Trophoblast cell (in vitro differentiated cells and primary cell): ENCODE measurements around the gene ANKRD50.

ENCODE experiments used
- DNase-seq, 2 donors: peaks; one replicate each; pipeline ENCODE4 v3.0.0-alpha.2; 2016
- H2AFZ ChIP-seq: 2 replicates; pipeline ENCODE4 v1.6.1; 2013; ENCODE audit warnings: low read length, moderate library complexity, mild to moderate bottlenecking; ENCODE audit not compliant: insufficient read depth, poor library complexity
- H2AK5ac ChIP-seq: 2 replicates; pipeline ENCODE4 v1.6.1; 2013; ENCODE audit warnings: mild to moderate bottlenecking, low read length
- H2BK120ac ChIP-seq: 2 replicates; pipeline ENCODE4 v1.6.1; 2013; ENCODE audit warnings: low read length, mild to moderate bottlenecking, moderate library complexity; ENCODE audit not compliant: insufficient read depth, poor library complexity
- H2BK12ac ChIP-seq: 2 replicates; pipeline ENCODE4 v1.6.1; 2013; ENCODE audit warnings: mild to moderate bottlenecking, low read length, moderate library complexity
- H2BK5ac ChIP-seq: 2 replicates; pipeline ENCODE4 v1.6.1; 2013; ENCODE audit warnings: low read length, low read depth, moderate library complexity, mild to moderate bottlenecking; ENCODE audit not compliant: poor library complexity
- H3K14ac ChIP-seq: 2 replicates; pipeline ENCODE4 v1.6.1; 2013; ENCODE audit warnings: mild to moderate bottlenecking, low read length
- H3K18ac ChIP-seq: 2 replicates; pipeline ENCODE4 v1.6.1; 2013; ENCODE audit warnings: mild to moderate bottlenecking, low read length
- H3K23ac ChIP-seq: 2 replicates; pipeline ENCODE4 v1.6.1; 2013; ENCODE audit warnings: low read length
- H3K27ac ChIP-seq: 2 replicates; pipeline ENCODE4 v1.5.1; 2013; ENCODE audit warnings: low read depth, mild to moderate bottlenecking, inconsistent platforms, low read length, moderate library complexity
- H3K27me3 ChIP-seq: 2 replicates; pipeline ENCODE4 v1.6.1; 2013; ENCODE audit warnings: inconsistent platforms, mild to moderate bottlenecking, low read length, moderate library complexity; ENCODE audit not compliant: insufficient read depth
- H3K36me3 ChIP-seq, 2 experiments: 1 replicate in 1 of 2; 2 replicates in 1 of 2; pipeline ENCODE4 v1.6.1; 2013; ENCODE audit warnings: low read length in 2 of 2, mild to moderate bottlenecking in 2 of 2, moderate library complexity in 1 of 2; ENCODE audit not compliant: insufficient read depth in 2 of 2, control insufficient read depth in 1 of 2
- H3K4ac ChIP-seq: 2 replicates; pipeline ENCODE4 v1.6.1; 2013; ENCODE audit warnings: low read depth, mild to moderate bottlenecking, low read length, moderate library complexity
- H3K4me1 ChIP-seq, 2 experiments: 1 replicate in 1 of 2; 2 replicates in 1 of 2; pipeline ENCODE4 v1.6.1; 2013; ENCODE audit warnings: low read length in 2 of 2, mild to moderate bottlenecking in 2 of 2, moderate library complexity in 1 of 2; ENCODE audit not compliant: insufficient read depth in 2 of 2, control insufficient read depth in 1 of 2
- H3K4me2 ChIP-seq: 2 replicates; pipeline ENCODE4 v1.6.1; 2013; ENCODE audit warnings: inconsistent platforms, mild to moderate bottlenecking, low read length, moderate library complexity
- H3K4me3 ChIP-seq: 2 replicates; pipeline ENCODE4 v1.5.1; 2013; ENCODE audit warnings: mild to moderate bottlenecking, low read depth, low read length, inconsistent platforms
- H3K79me1 ChIP-seq: one replicate; pipeline ENCODE4 v1.6.1; 2013; ENCODE audit warnings: low read length
- H3K79me2 ChIP-seq: 2 replicates; pipeline ENCODE4 v1.6.1; 2013; ENCODE audit warnings: low read length, mild to moderate bottlenecking; ENCODE audit not compliant: control insufficient read depth, insufficient read depth, poor library complexity
- H3K9ac ChIP-seq: 2 replicates; pipeline ENCODE4 v1.6.1; 2013; ENCODE audit warnings: mild to moderate bottlenecking, low read length
- H3K9me3 ChIP-seq: 2 replicates; pipeline ENCODE4 v1.6.1; 2013; ENCODE audit warnings: low read depth, mild to moderate bottlenecking, control low read depth, inconsistent platforms, low read length; ENCODE audit not compliant: insufficient read depth
- H4K12ac ChIP-seq: 2 replicates; pipeline ENCODE4 v1.6.1; 2013; ENCODE audit warnings: low read depth, mild to moderate bottlenecking, low read length, moderate library complexity
- H4K8ac ChIP-seq: 2 replicates; pipeline ENCODE4 v1.6.1; 2013; ENCODE audit warnings: low read depth, mild to moderate bottlenecking, low read length, moderate library complexity
- H4K91ac ChIP-seq: one replicate; pipeline ENCODE4 v1.6.1; 2013; ENCODE audit warnings: low read depth, mild to moderate bottlenecking, low read length, moderate library complexity
- WGBS: extraction: QIAGEN DNeasy Blood & Tissue Kit; methylation state at CpG from one replicate; pipeline ENCODE4 v1.1.7; 2013; ENCODE audit warnings: missing lambda C conversion rate; ENCODE audit not compliant: insufficient read length, insufficient coverage; ENCODE audit errors: extremely low coverage; 5-methylcytosine and 5-hydroxymethylcytosine counted together

Gene ANKRD50

GRCh38 chr4:124666496-124666895 is 46.0 kb downstream of the ANKRD50 start:
- no peak overlapping the region for H3K14ac ChIP-seq
- H2BK120ac ChIP-seq: no peak overlapping the region
- no peaks in the 10 kb centered on the region for H3K27me3 ChIP-seq
- no peak overlapping the region for H4K91ac ChIP-seq
- no peak overlapping the region for H3K27ac ChIP-seq
- no peak overlapping the region for H4K8ac ChIP-seq
- H3K36me3 ChIP-seq: peaks cover 9 to 32% of the 10 kb centered on the region in 2 experiments
- no peak overlapping the region for H2BK5ac ChIP-seq
- no peak overlapping the region for H3K23ac ChIP-seq
- no peak for DNase-seq
- H3K18ac ChIP-seq: no peak overlapping the region
- H3K4ac ChIP-seq: no peak overlapping the region
- no peak overlapping the region for H3K9ac ChIP-seq
- WGBS: no CpG with 5 or more reads among the region's 2 CpGs
- H2AFZ ChIP-seq: no peak overlapping the region
- H2AK5ac ChIP-seq: no peak overlapping the region
- no peak overlapping the region for H2BK12ac ChIP-seq
- no peak overlapping the region for H4K12ac ChIP-seq
- no peak overlapping the region for H3K4me2 ChIP-seq
- H3K4me1 ChIP-seq: no peaks in the 10 kb centered on the region
- H3K79me1 ChIP-seq: no peaks in the 10 kb centered on the region
- no peaks in the 10 kb centered on the region for H3K9me3 ChIP-seq
- H3K79me2 ChIP-seq: no peaks in the 10 kb centered on the region
- no peak overlapping the region for H3K4me3 ChIP-seq

GRCh38 chr4:124658795-124659194 is 53.7 kb downstream of the ANKRD50 start:
- Histone ChIP-seq H3K4me1 (no peaks in the 10 kb centered on the region), H3K4me3 (no peak overlapping the region), H3K9ac (no peak overlapping the region), H3K79me1 (no peaks in the 10 kb centered on the region), H3K23ac (no peak overlapping the region), H2BK12ac (no peak overlapping the region), H4K91ac (no peak overlapping the region), H3K14ac (no peak overlapping the region), H2BK120ac (no peak overlapping the region), H3K27me3 (no peaks in the 10 kb centered on the region), H3K4me2 (no peak overlapping the region), H2AK5ac (no peak overlapping the region), H2BK5ac (no peak overlapping the region), H3K18ac (no peak overlapping the region), H3K27ac (no peak overlapping the region), H3K79me2 (no peaks in the 10 kb centered on the region), H4K8ac (no peak overlapping the region), H2AFZ (no peak overlapping the region), H3K9me3 (no peaks in the 10 kb centered on the region), H3K36me3 (peaks cover 0 to 1% of the 10 kb centered on the region in 2 experiments), H4K12ac (no peak overlapping the region), H3K4ac (no peak overlapping the region)
- DNase-seq: no peak
- no CpG with 5 or more reads among the region's 1 CpG for WGBS

- no peaks in the 10 kb centered on the region for H3K79me2 ChIP-seq
- H3K18ac ChIP-seq: no peak overlapping the region
- no peak overlapping the region for H2BK12ac ChIP-seq
- no peak overlapping the region for H3K9ac ChIP-seq
- H3K4me2 ChIP-seq: no peak overlapping the region
- no peak overlapping the region for H2BK5ac ChIP-seq
- H3K79me1 ChIP-seq: no peaks in the 10 kb centered on the region
- H2AFZ ChIP-seq: no peak overlapping the region
- WGBS: no CpG with 5 or more reads among the region's 30 CpGs
- peaks cover 8 to 13% of the 10 kb centered on the region in 2 experiments for H3K36me3 ChIP-seq
- H3K27me3 ChIP-seq: no peaks in the 10 kb centered on the region
- peak overlapping the region; percentile 38 for H4K8ac ChIP-seq
- no peak overlapping the region for H2AK5ac ChIP-seq
- H4K12ac ChIP-seq: no peak overlapping the region
- no peak overlapping the region for H3K23ac ChIP-seq
- H4K91ac ChIP-seq: no peak overlapping the region
- H3K14ac ChIP-seq: no peak overlapping the region
- no peak overlapping the region for H3K4me3 ChIP-seq
- H3K9me3 ChIP-seq: peaks cover 2% of the 10 kb centered on the region
- no peak overlapping the region for H2BK120ac ChIP-seq
- H3K27ac ChIP-seq: no peak overlapping the region
- H3K4me1 ChIP-seq: no peaks in the 10 kb centered on the region
- no peak for DNase-seq
- H3K4ac ChIP-seq: no peak overlapping the region
Measured at GRCh38 chr4:124650614-124651013, 61.9 kb downstream of the ANKRD50 start.

- Histone ChIP-seq H3K4me3 (no peak overlapping the region), H2BK12ac (no peak overlapping the region), H2AK5ac (no peak overlapping the region), H2AFZ (no peak overlapping the region), H2BK120ac (no peak overlapping the region), H3K4ac (no peak overlapping the region), H3K27ac (no peak overlapping the region), H3K14ac (no peak overlapping the region), H3K79me2 (no peaks in the 10 kb centered on the region), H4K8ac (no peak overlapping the region), H3K4me2 (no peak overlapping the region), H3K9me3 (peaks cover 2% of the 10 kb centered on the region), H4K12ac (no peak overlapping the region), H3K36me3 (peaks cover 8 to 13% of the 10 kb centered on the region in 2 experiments), H2BK5ac (no peak overlapping the region), H3K18ac (no peak overlapping the region), H3K79me1 (no peaks in the 10 kb centered on the region), H3K27me3 (no peaks in the 10 kb centered on the region), H3K23ac (no peak overlapping the region), H3K9ac (no peak overlapping the region), H3K4me1 (no peaks in the 10 kb centered on the region), H4K91ac (no peak overlapping the region)
- no CpG with 5 or more reads among the region's 2 CpGs for WGBS
- DNase-seq: no peak
Measured at GRCh38 chr4:124647599-124647998, 64.9 kb downstream of the ANKRD50 start.
